NCI-H510A treated with DMSO at 0.1 percent for 48 hours (cell line): ENCODE results near the gene HES7.
"Not testable (repeated sequence)": the region's sequence is repeated elsewhere in the genome, so short reads cannot be mapped to it uniquely, and the experiment has no call there.

Source experiments
- DNase-seq: peaks from one replicate; lab custom pipeline; 2025; lab: John Stamatoyannopoulos, UW

HES7 gene

GRCh38 chr17:8100111-8100510 is 23.8 kb downstream of the HES7 start:
- no peak for DNase-seq

- no peak for DNase-seq
These were observed 27.4 kb downstream of the HES7 start for GRCh38 chr17:8096541-8096940.

GRCh38 chr17:8095361-8095760 is 28.5 kb downstream of the HES7 start:
- no peak for DNase-seq

- DNase-seq = no peak
These were observed 32.7 kb downstream of the HES7 start for GRCh38 chr17:8091033-8091687.

GRCh38 chr17:8089728-8090127 is 34.2 kb downstream of the HES7 start:
- no peak for DNase-seq

GRCh38 chr17:8087952-8088230 is 36.0 kb downstream of the HES7 start:
- no peak for DNase-seq

GRCh38 chr17:8087075-8087951 is 36.6 kb downstream of the HES7 start, which contains the start of gene ALOX12B:
Gene ALOX12B, minus strand, starts transcription at chr17:8087716. Its CDS starts 274 bp downstream, at chr17:8087442.
- no peak for DNase-seq

- DNase-seq = no peak
These were observed 39.7 kb downstream of the HES7 start for GRCh38 chr17:8084250-8084649.

GRCh38 chr17:8082292-8082691 is 41.6 kb downstream of the HES7 start:
- DNase-seq = no peak

GRCh38 chr17:8081876-8082275 is 42.0 kb downstream of the HES7 start:
- no peak for DNase-seq

- no peak for DNase-seq
These were observed 43.1 kb downstream of the HES7 start for GRCh38 chr17:8080799-8081219.

GRCh38 chr17:8080208-8080798 is 43.6 kb downstream of the HES7 start:
- DNase-seq = no peak

GRCh38 chr17:8079291-8080207 is 44.4 kb downstream of the HES7 start:
- peak; percentile 52 for DNase-seq

- not testable (repeated sequence) for DNase-seq
These were observed 46.0 kb downstream of the HES7 start for GRCh38 chr17:8077939-8078338.

- no peak for DNase-seq
These were observed 47.2 kb downstream of the HES7 start for GRCh38 chr17:8076502-8077266.

GRCh38 chr17:8075574-8076342 is 48.1 kb downstream of the HES7 start:
- DNase-seq = no peak

- no peak for DNase-seq
These were observed 48.8 kb downstream of the HES7 start for GRCh38 chr17:8075081-8075480.

GRCh38 chr17:8074554-8074953 is 49.4 kb downstream of the HES7 start:
- no peak for DNase-seq

- DNase-seq = peak; percentile 47
These were observed 50.0 kb downstream of the HES7 start for GRCh38 chr17:8073627-8074484.
